GM23338 (cell line): ENCODE data around the gene GPRASP1. TPM values are rescaled to one million over a fixed set of nuclear protein-coding genes. Genes with fewer than 3 reads are reported as not detected.
"Not testable (repeated sequence)": the region's sequence is repeated elsewhere in the genome, so short reads cannot be mapped to it uniquely, and the experiment has no call there.

ENCODE experiments used
- ATAC-seq: fragments of 200-7000 bp; cut with Tn5 transposase; 3 replicates; pipeline ENCODE4 v1.9.1; 2020
- DNase-seq: peaks from one replicate; pipeline ENCODE4 v3.0.0-alpha.2; 2015; ENCODE audit warnings: low spot score
- H2AFZ ChIP-seq: fragments of 200-600 bp; sonication (generic); 2 replicates; pipeline ENCODE4 v1.8.0; 2016; ENCODE audit warnings: antibody characterized with exemption, mild to moderate bottlenecking, moderate library complexity
- H3F3A ChIP-seq: fragments of 200-600 bp; sonication (generic); replicated peaks from 2 replicates; pipeline ENCODE4 v1.8.0; 2017; ENCODE audit warnings: antibody characterized with exemption, mixed run types, low read depth
- H3K27ac ChIP-seq: fragments of 200-600 bp; sonication (generic); 2 replicates; pipeline ENCODE4 v1.6.1; 2016; ENCODE audit warnings: low read depth
- H3K27me3 ChIP-seq: fragments of 200-600 bp; sonication (generic); 2 replicates; pipeline ENCODE4 v1.8.0; 2016; ENCODE audit warnings: mild to moderate bottlenecking, mixed run types, moderate library complexity; ENCODE audit not compliant: insufficient read depth
- H3K36me3 ChIP-seq: fragments of 200-600 bp; sonication (generic); 2 replicates; pipeline ENCODE4 v1.8.0; 2016; ENCODE audit warnings: mild to moderate bottlenecking; ENCODE audit not compliant: insufficient read depth
- H3K4me1 ChIP-seq: fragments of 200-600 bp; sonication (generic); 2 replicates; pipeline ENCODE4 v1.8.0; 2016; ENCODE audit warnings: mild to moderate bottlenecking, moderate library complexity; ENCODE audit not compliant: insufficient read depth
- H3K4me2 ChIP-seq: fragments of 200-600 bp; sonication (generic); 2 replicates; pipeline ENCODE4 v1.7.1; 2017; ENCODE audit warnings: mixed run types
- H3K4me3 ChIP-seq: fragments of 200-600 bp; sonication (generic); 2 replicates; pipeline ENCODE4 v1.6.1; 2016; ENCODE audit warnings: mixed run types
- H3K79me2 ChIP-seq: fragments of 200-600 bp; sonication (generic); replicated peaks from 2 replicates; pipeline ENCODE4 v1.8.0; 2017; ENCODE audit warnings: mild to moderate bottlenecking; ENCODE audit not compliant: insufficient read depth
- H3K9me2 ChIP-seq: fragments of 200-600 bp; sonication (generic); 2 replicates; pipeline ENCODE4 v1.8.0; 2017; ENCODE audit not compliant: insufficient read depth
- H4K20me1 ChIP-seq: fragments of 200-600 bp; sonication (generic); replicated peaks from 2 replicates; pipeline ENCODE4 v1.8.0; 2017; ENCODE audit warnings: mild to moderate bottlenecking; ENCODE audit not compliant: insufficient read depth
- H3K27ac Mint-ChIP-seq: 2 replicates; pipeline ENCODE4 v1.8.0; 2020; ENCODE audit warnings: inconsistent platforms, mild to moderate bottlenecking, moderate library complexity, mixed read lengths
- H3K27me3 Mint-ChIP-seq: 3 replicates; pipeline ENCODE4 v1.8.0; 2022; ENCODE audit warnings: low read depth, mild to moderate bottlenecking, moderate library complexity, mixed read lengths, inconsistent platforms; ENCODE audit not compliant: insufficient read depth, poor library complexity
- H3K36me3 Mint-ChIP-seq: 3 replicates; pipeline ENCODE4 v1.8.0; 2021; ENCODE audit warnings: low read depth, mild to moderate bottlenecking, inconsistent platforms, moderate library complexity, mixed read lengths
- H3K4me1 Mint-ChIP-seq: 3 replicates; pipeline ENCODE4 v1.8.0; 2020; ENCODE audit warnings: mild to moderate bottlenecking, inconsistent platforms, mixed read lengths
- H3K4me3 Mint-ChIP-seq: 3 replicates; pipeline ENCODE4 v1.8.0; 2021; ENCODE audit warnings: moderate library complexity, mild to moderate bottlenecking, inconsistent platforms, mixed read lengths
- H3K9me3 Mint-ChIP-seq: 3 replicates; pipeline ENCODE4 v1.8.0; 2020; ENCODE audit warnings: moderate library complexity, mild to moderate bottlenecking, inconsistent platforms, mixed read lengths
- CTCF ChIP-seq, 2 experiments: fragments of 200-600 bp in 1 of 2; sonication (generic) in 1 of 2; conservative IDR thresholded peaks; 2 replicates each; pipeline versions ENCODE4 v1.5.1 to v1.6.1; 2016 to 2017; ENCODE audit warnings: antibody characterized with exemption in 2 of 2, low read depth in 2 of 2, mild to moderate bottlenecking in 2 of 2, moderate library complexity in 1 of 2
- JUNB ChIP-seq: IDR thresholded peaks from one replicate; pipeline ENCODE4 v1.6.1; 2016; ENCODE audit warnings: antibody characterized with exemption; ENCODE audit not compliant: unreplicated experiment
- NANOG ChIP-seq: IDR thresholded peaks from 2 replicates; pipeline ENCODE4 v1.6.1; 2016; ENCODE audit warnings: antibody characterized with exemption, borderline replicate concordance
- POLR2AphosphoS5 ChIP-seq: IDR thresholded peaks from 2 replicates; pipeline ENCODE4 v1.6.1; 2016; ENCODE audit warnings: antibody characterized with exemption, low read depth
- STAT1 ChIP-seq: IDR thresholded peaks from one replicate; pipeline ENCODE4 v1.6.1; 2016; ENCODE audit warnings: antibody characterized with exemption; ENCODE audit not compliant: unreplicated experiment
- polyA plus RNA-seq: library from polyadenylated mRNA; unstranded; fragments of >200 nt; fragmentation: Nextera tagmentation; extraction: Ambion mirVana; gene quantifications from 2 replicates; pipeline ENCODE4 v1.2.1, GENCODE V29; 2016
- total RNA-seq: library from RNA; depleted of rRNA; stranded (reverse); fragments of >200 nt; shearing (Covaris generic); gene quantifications from 2 replicates; pipeline ENCODE4 v1.2.3, GENCODE V29; 2014

GPRASP1 gene
- total and polyA plus RNA-seq, 2 experiments from 2014 or later: 0.45 to 1.9 TPM

- no peaks in the 10 kb centered on the region for H3K36me3 ChIP-seq
- H3F3A ChIP-seq: no peaks in the 10 kb centered on the region
- H4K20me1 ChIP-seq: no peaks in the 10 kb centered on the region
- Mint-ChIP-seq H3K4me3 (peak overlapping the region; percentile 88), H3K4me1 (peaks cover 2% of the 10 kb centered on the region; the same call in 2 of the 3 replicates), H3K27me3 (peaks cover 4% of the 10 kb centered on the region), H3K9me3 (no peaks in the 10 kb centered on the region; the same call in 2 of the 3 replicates), H3K27ac (peak overlapping the region; percentile 72), H3K36me3 (peaks cover 6% of the 10 kb centered on the region; the same call in 2 of the 3 replicates)
- H3K27me3 ChIP-seq: no peaks in the 10 kb centered on the region
- H3K79me2 ChIP-seq: no peaks in the 10 kb centered on the region
- TF ChIP-seq POLR2AphosphoS5 (0 out of 2 replicates have a peak, but pooled peaks have one; percentile 43), NANOG (no peak), STAT1 (no peak), JUNB (no peak), CTCF (conservative IDR thresholded peaks at IDR 0.05; ENCODE audit: low read depth in 2 of 2) (0 out of 4 replicates have a peak, but pooled peaks of 1 of the 2 experiments have one; percentile 7)
- H3K4me1 ChIP-seq: no peaks in the 10 kb centered on the region
- H3K27ac ChIP-seq: no peak overlapping the region
- DNase-seq (peak; percentile 75), ATAC-seq (peak; percentile 97)
- H3K4me2 ChIP-seq: peak overlapping the region; percentile 76
- H2AFZ ChIP-seq: peak overlapping the region; percentile 43
- H3K4me3 ChIP-seq: peak overlapping the region; percentile 54
- no peaks in the 10 kb centered on the region for H3K9me2 ChIP-seq
Measured at GRCh38 chrX:102659790-102660757, 8.8 kb downstream of the GPRASP1 start.

- not testable (repeated sequence) for H3K27ac ChIP-seq, H3K27ac Mint-ChIP-seq, H3K36me3 Mint-ChIP-seq, H3K27me3 ChIP-seq, H3K9me2 ChIP-seq, H3K36me3 ChIP-seq, H4K20me1 ChIP-seq, H3K9me3 Mint-ChIP-seq, H3K4me2 ChIP-seq, ATAC-seq, H2AFZ ChIP-seq, H3F3A ChIP-seq, H3K4me1 ChIP-seq, H3K4me3 ChIP-seq, H3K4me1 Mint-ChIP-seq, H3K79me2 ChIP-seq, H3K4me3 Mint-ChIP-seq, H3K27me3 Mint-ChIP-seq, DNase-seq
Measured at GRCh38 chrX:102663820-102664219, 12.5 kb downstream of the GPRASP1 start.

GRCh38 chrX:102667034-102667433 is 15.8 kb downstream of the GPRASP1 start:
- not testable (repeated sequence) for H3K4me2 ChIP-seq, H3K36me3 Mint-ChIP-seq, H3K27ac Mint-ChIP-seq, H3K9me3 Mint-ChIP-seq, ATAC-seq, H4K20me1 ChIP-seq, H3K4me3 ChIP-seq, H3K9me2 ChIP-seq, H3K4me3 Mint-ChIP-seq, H3K27ac ChIP-seq, H3K27me3 ChIP-seq, H3F3A ChIP-seq, DNase-seq, H3K27me3 Mint-ChIP-seq, H2AFZ ChIP-seq, H3K4me1 ChIP-seq, H3K36me3 ChIP-seq, H3K79me2 ChIP-seq, H3K4me1 Mint-ChIP-seq
